IPS-NIHi7 (cell line): Measurements from ENCODE around the gene GJA10.

Experiments
- DNase-seq: peaks from one replicate; pipeline ENCODE4 v3.0.0; 2012; ENCODE audit warnings: mixed read lengths; ENCODE audit errors: extremely low spot score

GJA10 gene

DNA sequence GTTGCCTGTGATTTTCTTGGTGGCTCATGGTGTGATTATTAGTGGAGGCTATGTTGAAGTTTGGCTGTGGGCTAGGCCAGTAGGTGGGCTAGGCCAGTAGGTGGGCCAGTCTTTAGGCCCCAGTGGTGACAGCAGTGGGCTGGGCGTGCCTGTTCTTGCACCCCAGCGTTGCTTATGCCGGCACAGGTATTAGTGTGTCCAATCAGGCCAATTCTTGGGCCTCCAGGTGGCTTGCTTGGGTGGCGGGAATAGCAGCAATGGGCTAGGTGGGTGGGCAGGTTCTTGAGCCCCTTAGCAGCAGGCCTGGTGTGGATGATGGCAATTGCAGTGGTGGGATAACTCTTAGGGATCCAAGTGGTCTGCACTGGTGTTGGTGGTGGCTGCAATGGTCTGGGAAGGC, 22.9 kb downstream of the GJA10 start:
- no peak for DNase-seq

DNA sequence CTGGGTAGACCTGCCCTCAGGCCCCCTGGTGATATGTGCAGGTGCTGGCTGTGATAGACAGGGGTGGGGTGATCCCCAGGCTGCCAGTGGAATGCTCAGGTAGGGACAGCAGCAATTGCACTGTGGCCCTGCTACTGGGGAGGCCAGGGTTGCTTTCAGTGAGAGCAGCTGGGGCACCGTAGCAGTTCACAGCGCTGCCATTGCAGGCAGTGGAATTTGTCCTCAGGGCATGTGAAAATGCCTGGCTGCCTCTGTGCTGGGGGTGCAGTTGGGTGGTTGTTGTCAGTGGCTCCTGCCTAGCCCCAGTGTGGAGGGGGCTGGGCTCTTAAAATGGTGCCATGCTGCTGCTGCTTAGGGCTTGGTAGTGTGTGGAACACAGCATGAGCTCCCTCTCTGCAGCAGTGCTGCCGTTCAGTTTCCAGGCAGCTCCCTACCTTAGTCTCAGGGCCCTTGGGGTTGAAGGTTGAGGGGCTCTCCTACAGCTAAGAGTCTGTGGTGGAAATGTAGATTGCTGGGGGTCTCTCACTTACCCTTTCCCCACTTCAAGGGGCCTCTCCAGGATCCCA, 23.6 kb downstream of the GJA10 start:
- DNase-seq = no peak

DNA sequence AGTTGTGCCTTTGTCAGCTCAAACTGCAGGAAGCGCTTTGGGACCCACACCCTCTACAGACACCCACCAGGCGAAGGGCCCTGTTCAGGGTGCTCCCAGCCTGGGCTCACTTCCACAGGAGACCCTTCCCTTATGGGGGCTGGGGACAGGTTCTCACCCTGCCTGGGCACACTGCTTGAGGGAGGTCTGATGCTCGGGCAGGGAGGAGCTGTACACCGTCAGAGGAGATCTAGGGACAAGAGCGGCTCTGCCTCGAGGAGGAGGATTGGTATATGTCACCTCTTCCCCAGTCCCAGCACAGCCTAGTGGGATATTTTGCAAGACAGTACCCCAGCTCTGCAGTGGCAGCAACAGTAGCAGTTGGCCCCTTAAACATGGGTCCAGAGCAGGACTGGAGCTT, 26.9 kb downstream of the GJA10 start:
- no peak for DNase-seq

DNA sequence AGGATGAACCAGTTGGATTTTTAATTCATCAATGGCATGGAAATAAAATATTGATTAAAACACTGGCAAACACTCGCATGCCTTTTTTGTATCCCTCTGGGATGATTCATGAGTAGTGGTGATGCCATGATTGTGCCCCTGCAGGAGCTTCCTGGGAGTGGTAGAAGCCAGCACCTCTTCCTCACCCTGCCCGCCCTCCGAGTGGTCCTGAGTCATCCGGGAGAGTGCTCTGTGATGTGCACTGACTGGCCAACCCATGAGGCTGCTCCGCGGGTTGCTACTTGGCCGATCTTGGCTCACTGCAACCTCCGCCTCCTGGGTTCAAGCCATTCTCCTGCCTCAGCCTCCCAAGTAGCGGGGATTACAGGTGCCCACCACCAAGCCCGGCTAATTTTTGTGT, 27.4 kb downstream of the GJA10 start:
- no peak for DNase-seq

DNA sequence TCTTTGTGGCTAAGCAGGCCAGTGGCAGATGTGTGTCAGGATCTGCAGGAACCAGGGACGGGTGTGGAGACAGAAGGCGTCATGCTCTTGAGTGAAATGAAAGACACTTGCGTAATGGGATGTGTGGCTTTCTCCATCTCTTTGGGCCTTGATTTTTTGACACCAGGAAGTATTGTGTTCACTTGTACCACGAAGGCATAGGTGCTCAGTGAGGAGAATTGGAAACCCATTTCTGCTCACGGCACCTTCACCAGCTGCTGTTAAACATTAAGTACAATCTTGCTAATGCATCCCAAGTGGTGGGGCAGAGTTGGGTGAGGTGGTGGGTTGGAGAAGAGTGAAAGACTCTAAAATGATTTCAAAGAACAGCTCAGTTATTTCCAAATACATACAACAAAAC, 30.0 kb downstream of the GJA10 start:
- DNase-seq = no peak

DNA sequence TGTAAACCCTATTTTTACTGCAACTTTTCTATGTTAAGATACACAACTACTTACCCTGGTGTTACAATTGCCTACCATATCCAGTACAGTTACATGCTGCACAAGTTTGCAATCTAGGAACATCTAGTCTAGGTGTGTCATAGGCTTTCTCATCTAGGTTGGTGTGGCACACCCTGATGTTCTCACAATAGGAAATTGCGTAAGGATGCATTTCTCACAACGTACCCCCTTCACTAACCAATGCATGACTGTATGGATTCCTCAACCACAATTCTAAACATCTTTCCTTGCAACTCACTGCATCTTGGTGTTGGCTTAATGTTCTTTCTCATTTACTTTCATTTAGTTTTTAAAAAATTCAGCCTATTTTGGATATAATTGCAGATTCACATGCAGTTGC, 31.6 kb downstream of the GJA10 start:
- DNase-seq = no peak

DNA sequence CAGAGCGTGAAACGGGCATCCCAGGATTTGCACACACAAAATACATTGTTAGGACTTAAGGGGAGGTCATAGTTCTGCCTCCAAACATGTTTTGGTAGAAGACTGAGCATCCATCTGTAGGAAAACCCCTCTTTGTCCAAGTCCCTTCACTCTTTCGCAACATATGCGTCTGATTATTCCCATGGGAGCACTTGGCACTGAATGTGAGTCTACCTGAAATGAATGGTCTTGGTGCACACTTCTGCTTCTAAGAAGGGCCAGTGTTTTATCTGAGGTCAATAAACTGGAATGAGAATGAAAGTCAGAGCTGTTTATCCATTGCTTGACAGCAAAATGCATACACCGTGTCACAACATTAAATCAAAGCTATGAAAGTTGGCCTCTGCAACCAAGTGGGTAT, 33.0 kb downstream of the GJA10 start:
- DNase-seq = no peak

DNA sequence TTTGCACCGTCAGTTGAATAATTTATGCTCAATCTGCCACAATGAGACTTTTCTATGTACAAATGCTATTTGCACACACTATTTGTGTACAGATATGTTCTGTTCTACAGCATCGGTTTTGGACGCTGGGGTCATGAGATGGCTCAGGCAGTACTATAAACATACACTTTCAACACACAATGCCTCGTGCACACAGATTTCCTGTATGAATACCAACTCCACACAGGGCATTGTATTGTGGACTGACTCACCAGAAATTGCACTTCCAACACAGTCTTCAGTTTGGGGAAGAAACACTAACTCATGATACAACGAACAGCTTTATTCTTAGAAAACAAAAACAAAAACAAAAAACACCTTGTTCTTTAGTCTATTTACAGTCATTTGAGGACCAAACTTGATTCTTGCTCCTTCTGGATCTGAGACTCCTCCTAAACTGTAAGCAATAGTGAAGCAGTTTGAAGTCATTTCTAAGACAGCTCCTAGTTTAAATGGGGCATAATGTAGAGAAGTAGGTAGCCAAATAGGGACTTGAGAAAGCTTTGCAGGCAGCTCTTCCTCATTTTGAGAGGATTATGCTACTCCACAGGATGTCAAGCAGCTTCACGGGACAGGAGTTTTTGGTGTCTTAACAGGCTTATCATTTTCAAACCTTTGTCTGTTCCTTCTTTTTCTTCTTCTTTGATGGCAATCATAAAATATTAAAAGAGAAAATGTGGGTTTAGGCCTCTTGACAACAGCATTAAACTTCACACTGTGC, 33.7 kb downstream of the GJA10 start:
- DNase-seq = no peak

DNA sequence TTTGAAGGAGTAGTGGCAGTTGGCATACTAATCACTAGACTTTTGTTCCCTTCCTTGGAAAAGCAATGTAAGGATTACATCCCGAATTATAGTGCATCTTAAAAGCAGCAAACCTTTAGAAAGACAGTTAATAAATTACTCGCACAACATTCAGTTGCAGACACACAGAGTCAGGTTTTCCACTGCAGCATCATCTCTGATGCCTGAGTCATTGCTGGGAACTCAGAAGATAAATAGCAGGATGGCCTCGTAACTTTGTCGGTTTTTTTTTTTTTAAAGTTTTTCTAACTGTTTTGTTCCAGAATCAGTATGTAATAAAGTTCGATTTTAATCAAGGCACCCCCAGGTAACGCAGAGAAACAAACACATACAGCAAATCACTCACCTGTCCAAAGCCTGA, 34.3 kb downstream of the GJA10 start:
- no peak for DNase-seq

DNA sequence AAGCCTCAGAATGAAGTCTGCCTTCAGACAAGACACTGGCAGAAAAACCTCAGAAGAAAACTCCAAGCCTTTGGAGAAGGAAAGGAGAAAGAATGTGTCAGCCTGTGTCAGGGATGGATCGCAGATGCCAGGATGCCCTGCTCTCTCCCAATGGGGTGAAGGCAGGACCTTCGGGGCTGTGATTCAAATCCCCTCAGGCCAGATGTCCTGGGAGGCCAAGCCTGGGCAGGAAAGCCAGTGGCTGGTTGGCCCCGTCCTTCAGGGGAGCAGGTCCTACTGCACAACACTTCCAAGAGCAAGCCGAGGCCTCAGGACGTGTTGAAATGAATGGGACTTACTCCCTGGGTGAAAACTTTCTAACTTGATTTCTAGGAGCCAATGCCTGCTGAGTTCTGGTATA, 36.5 kb downstream of the GJA10 start:
- DNase-seq = no peak

DNA sequence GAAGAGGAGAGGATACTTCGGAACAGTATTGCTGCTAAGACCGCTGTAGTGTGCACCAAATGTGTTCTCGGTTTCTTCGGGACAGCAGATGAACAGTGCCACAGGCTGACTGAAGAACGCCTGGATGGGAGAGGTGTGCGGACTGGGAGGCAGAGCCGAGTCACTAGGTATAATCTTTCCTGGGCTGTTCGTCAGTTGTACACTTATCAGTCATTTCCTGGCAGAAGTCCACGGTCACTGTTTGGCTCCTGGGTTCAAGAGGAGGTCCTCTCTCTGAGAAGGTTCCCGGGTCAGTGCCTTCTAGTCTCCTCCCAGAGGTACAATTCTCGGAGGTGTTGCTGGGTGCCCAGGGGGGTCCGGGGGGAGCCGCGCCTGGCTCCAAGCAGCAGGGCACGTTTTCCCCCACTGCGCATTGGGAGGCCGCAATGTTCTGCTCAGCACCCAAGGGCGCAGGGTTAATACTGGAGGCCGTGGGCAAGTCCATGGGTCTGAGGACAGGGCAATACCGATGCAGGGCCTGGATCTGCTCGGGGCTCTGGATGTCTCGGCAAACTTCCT, 38.1 kb downstream of the GJA10 start:
- DNase-seq = no peak

DNA sequence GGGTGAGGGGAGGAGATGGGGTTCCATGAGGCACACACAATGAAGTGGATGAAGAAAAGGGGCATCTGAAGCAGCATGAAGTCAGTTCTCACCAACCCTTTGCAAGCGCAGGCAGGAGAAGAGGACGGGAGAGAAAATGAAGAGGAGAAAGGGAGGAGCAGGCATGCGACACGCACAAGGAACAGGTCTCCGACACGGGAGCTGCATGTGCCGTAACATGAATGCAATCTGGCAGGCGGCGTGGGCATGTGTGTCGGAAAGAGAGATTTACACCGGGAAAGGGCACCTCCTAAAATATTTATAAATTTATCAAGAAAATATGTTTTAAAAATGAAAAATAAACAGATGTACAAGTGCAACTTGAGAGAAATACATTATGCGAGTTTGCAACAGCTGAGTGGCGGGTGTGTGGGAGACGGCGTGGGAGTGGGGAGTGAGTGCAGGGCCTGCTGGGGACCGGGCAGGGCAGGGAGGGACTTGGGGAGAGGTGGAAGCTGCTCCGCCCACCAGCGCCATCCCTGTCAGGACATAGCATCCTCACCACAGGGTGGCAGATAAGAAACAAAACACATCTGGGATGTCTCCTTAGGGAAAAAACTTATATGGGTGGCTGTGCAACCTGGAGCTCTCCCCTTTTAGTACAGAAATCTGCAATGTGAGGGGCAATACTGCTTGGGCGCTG, 40.6 kb downstream of the GJA10 start:
- DNase-seq = peak; percentile 67

DNA sequence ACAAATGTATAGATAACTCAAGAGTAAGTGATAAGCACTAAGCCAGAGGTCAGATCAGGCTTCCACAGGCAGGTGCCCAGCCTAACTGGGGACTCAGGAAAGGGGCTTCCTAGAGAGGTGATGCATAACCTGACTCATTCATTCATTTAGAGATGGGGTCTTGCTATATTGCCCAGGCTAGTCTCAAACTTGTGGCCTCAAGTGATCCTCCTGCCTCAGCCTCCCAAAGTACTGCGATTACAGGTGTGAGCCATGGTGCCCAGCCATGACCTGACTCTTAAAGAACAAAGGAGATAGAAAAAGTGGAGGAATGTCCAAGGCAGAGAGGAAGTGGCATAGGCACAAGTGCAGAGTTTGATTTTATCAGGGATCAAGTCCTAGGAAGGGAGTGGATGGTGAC, 41.9 kb downstream of the GJA10 start:
- no peak for DNase-seq

DNA sequence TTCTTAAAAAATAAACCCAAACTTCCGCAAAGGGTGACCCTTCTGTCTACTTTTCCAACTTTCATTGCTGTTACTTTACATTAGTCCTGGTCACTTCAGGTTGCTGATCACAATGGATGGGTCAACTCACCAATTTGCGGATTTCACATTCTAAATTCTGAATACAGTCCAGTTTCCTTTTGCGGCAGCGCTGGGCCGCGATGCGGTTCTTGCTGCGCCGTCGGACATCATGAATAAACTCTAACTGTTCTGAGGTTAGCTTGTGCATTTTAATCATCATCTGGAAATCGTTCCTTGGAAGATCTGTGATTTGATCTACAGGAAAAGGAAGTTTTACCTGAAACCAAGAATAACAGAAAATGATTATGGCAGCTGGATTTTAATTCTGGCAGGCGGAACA, 43.7 kb downstream of the GJA10 start:
- no peak for DNase-seq

DNA sequence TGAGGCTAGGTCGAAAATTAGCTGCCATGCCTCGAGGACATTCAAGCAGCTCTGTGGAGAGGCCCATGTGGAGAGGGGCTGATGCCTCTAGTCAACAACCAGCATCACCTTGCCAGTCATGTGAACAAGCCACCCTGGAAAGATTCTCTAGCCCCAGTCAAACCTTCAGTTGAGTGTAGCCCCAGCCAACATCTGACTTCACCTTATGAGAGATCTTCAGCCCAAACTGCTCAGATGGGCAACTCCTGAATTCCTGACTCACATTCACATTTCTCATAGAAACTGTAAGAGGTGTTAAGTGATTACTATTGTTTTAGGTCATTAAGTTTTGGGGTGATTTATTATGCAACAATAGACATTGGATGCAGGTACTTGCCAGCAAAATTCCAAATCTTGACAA, 44.9 kb downstream of the GJA10 start:
- DNase-seq = no peak

DNA sequence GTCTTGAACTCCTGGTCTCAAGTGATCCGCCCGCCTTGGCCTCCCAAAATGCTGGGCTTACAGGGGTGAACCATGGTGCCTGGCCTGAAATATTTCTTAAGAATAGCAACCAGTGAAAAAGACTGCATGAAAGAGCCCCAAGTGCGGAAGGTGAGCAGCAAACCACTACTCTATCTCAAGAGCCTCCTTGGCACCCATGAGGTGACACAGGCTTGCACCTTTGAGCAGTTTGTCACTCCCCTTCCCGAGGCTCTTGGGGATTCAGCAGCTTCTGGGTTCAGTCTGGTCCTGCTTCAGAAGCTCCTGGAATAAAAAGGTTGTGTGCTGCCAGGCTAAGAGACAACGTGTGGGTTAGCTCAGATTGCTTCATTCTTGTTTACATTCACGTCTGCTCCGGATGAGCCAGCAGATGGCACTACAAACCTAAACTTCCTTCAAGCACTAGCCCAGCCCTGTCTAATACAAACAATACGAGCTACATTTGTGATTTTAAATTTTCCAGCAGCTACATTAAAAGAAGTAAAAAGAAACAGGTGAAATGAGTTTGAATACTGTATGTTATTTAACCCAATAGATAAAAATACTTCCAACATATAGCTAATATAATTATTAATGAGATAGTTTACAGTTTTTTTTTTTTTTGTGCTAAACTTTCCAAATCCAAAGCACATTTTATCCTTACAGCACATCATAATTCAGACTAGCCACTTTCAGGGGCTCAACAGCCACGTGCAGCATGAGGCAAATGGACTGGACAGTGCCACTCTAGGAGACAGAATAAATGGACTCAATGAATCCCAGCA, 46.2 kb downstream of the GJA10 start:
- peak; percentile 83 for DNase-seq

DNA sequence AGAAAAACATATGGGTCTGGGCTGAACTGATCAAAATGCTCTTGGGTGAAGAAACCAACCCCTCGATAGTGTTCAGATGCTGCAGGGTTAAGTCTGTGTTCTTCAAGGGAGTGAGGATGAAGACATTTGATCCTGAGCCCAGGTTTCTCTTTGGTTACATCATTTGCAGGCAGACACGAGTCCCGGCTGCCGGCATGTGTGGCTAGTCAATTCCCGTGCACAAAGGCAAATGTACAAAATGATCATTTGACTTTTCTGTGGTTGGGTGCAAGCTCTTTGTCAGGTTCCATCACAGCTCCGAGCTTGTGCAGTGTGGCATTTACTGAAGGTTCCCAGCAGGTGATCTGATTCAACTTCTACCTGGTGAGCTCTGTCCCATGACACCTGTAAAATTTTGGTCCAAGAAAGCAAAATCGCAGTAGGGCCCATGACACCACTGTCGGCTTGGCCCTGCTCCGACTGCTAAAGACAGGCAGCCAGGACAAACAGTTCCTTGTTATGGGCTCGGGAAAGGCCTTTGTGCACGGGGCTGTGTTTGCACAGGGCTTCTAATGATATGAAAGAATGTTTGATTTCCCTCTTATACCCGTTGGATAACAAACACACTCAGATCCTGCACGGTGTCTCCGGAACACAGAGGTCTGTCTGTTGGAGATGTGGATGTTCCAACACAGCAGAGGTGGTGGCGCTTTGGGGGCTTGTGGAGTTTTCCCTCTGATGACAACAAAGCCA, 46.9 kb downstream of the GJA10 start:
- DNase-seq = no peak

DNA sequence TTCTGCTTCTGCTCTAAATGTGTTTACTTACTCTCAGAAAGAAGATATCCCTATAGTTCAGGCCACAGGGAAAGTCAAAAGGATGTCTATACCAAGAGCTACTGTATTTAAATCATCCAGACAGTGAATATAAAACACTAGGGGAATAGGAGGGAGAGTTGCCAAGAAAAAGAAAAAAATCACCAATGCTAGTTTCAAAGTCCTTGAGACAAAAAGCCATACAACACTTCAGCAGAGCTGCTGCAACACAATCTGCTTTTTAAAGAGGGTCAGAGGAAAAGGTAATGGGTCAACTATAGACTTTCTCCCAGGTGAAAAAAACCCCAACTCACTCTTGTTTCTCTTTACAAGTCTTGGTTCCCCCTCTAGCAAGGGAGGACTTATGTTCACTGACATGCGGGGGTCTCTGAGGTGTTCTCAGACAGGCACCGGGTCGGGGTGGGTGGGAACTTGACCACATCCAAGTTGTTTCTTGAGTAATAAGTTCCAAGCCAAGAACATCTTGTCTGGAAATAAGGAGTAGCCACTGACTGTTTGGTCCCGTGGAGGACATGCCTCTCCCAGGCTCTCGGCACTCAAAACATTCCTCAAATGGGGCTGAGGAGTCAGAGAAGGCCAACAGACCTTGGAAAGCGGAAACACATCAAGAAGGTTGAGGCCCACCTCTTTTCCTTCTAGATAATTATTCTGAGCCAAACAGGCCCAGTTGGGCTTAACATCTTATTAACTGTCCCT, 47.7 kb downstream of the GJA10 start:
- no peak for DNase-seq

DNA sequence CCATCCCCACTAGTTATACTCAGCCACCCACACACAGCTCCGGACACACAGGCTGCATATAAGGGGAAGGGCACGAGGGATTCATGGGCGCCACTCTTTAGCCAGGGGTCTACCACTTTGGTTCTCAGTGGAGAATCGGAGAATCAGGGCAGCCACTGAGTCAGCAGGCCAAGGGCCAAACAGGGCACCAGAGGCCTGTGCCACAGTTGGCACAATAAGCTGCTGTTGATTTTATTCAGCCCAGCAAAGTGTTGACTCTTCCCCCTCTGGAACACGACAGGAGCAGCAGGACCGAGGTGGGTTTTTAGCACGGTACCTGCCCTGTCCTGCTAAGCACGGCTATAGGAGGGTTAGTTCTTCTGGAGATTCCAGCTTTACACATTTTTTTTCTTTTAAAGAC, 48.3 kb downstream of the GJA10 start:
- no peak for DNase-seq

DNA sequence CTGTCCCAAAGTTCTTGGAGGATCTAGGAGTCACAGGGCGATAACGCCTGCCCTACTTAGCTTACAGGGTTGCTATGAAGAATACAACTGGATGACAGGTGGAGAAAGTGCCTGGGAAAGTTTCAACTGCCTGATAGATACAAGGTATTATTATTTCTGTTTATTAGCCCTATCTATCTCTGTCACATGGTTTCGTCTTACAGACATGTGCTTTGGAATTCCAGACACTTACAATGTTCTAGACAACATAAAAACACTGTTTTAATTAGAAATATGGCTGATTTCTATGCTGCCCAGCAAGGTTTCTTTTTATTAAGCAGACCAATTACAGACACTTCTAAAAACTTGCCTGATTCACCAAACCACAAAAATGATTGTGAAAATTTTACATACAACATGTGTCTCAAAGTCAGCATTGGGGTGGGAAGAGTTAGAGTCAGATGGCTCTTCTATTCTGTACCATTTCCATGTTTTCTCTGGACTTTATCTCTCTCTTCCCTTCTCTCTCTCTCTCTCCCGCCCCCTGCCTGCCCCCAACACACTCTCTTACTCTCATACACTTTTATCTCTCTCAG, 50.0 kb downstream of the GJA10 start:
- DNase-seq = no peak
